Frontal cortex (tissue), 4 donors: Measurements from ENCODE around the gene MBNL3. TPM values are rescaled to one million over a fixed set of nuclear protein-coding genes. Genes with fewer than 3 reads are reported as not detected.

Experiments
- DNase-seq, 2 donors: peaks; one replicate each; pipeline ENCODE4 v3.0.0; 2012; ENCODE audit warnings: low spot score in 2 of 2
- FAIRE-seq: peaks from 2 replicates; lab custom pipeline; 2012; peaks lifted over from hg19 to GRCh38; lab: Jason Lieb, UNC
- total RNA-seq: library from RNA; depleted of rRNA; stranded (reverse); fragments of >200 nt; gene quantifications from one replicate; pipeline ENCODE4 v1.2.3, GENCODE V29; 2014
- donor health status: control.
- donor health status: control.
- donor health status: control.

Gene MBNL3
- 2.0 TPM for total RNA-seq

- peak in 1 of 2 donors; percentile 31 for DNase-seq
- no peak for FAIRE-seq
Observed at GRCh38 chrX:132488819-132489577, at the start of gene MBNL3. Gene MBNL3, minus strand, starts transcription at chrX:132489038. Its CDS starts 49,427 bp downstream, at chrX:132439611.

- DNase-seq (no peak), FAIRE-seq (no peak)
Observed at GRCh38 chrX:132533409-132533808, 44.6 kb upstream of the MBNL3 start.

- DNase-seq = no peak
- FAIRE-seq = no peak
Observed at GRCh38 chrX:132532913-132533312, 44.1 kb upstream of the MBNL3 start.

GRCh38 chrX:132532097-132532496 is 43.3 kb upstream of the MBNL3 start:
- DNase-seq (no peak), FAIRE-seq (no peak)

- no peak for DNase-seq
- peak; percentile 33 for FAIRE-seq
Observed at GRCh38 chrX:132520792-132521191, 32.0 kb upstream of the MBNL3 start.

- DNase-seq = no peak
- no peak for FAIRE-seq
Observed at GRCh38 chrX:132520213-132520612, 31.4 kb upstream of the MBNL3 start.

- DNase-seq = no peak
- FAIRE-seq = no peak
Observed at GRCh38 chrX:132518401-132518800, 29.6 kb upstream of the MBNL3 start.

GRCh38 chrX:132508834-132509233 is 20.0 kb upstream of the MBNL3 start:
- FAIRE-seq (no peak), DNase-seq (no peak)

- DNase-seq = no peak
- no peak for FAIRE-seq
Observed at GRCh38 chrX:132505116-132505515, 16.3 kb upstream of the MBNL3 start.

- FAIRE-seq = no peak
- DNase-seq = no peak
Observed at GRCh38 chrX:132504417-132504816, 15.6 kb upstream of the MBNL3 start.

- FAIRE-seq (no peak), DNase-seq (no peak)
Observed at GRCh38 chrX:132501606-132502005, 12.8 kb upstream of the MBNL3 start.

GRCh38 chrX:132497432-132497831 is 8.6 kb upstream of the MBNL3 start:
- FAIRE-seq (no peak), DNase-seq (no peak)

- no peak for FAIRE-seq
- DNase-seq = no peak
Observed at GRCh38 chrX:132493095-132493494, 4.3 kb upstream of the MBNL3 start.

GRCh38 chrX:132491191-132491590 is 2.4 kb upstream of the MBNL3 start:
- no peak for DNase-seq
- FAIRE-seq = no peak

GRCh38 chrX:132489578-132490419 is 961 bp upstream of the MBNL3 start:
- FAIRE-seq (no peak), DNase-seq (no peak)

GRCh38 chrX:132488180-132488705 is 595 bp downstream of the MBNL3 start:
- FAIRE-seq = no peak
- DNase-seq = no peak

- DNase-seq (no peak), FAIRE-seq (no peak)
Observed at GRCh38 chrX:132486599-132487178, 2.1 kb downstream of the MBNL3 start.

GRCh38 chrX:132483951-132484350 is 4.9 kb downstream of the MBNL3 start:
- no peak for FAIRE-seq
- DNase-seq = no peak

GRCh38 chrX:132483488-132483887 is 5.3 kb downstream of the MBNL3 start:
- FAIRE-seq (no peak), DNase-seq (no peak)

GRCh38 chrX:132482632-132483031 is 6.2 kb downstream of the MBNL3 start:
- DNase-seq (no peak), FAIRE-seq (no peak)

- FAIRE-seq = no peak
Observed at GRCh38 chrX:132481449-132481848, 7.4 kb downstream of the MBNL3 start.

More at GRCh38 chrX:132481449-132481848, 7.4 kb downstream of the MBNL3 start:
- no peak for DNase-seq
